Measurements from ENCODE around the gene SPATA46.

GRCh38 chr1:162421258-162422164, 44.9 kb upstream of the SPATA46 start:
- no peak for TF ChIP-seq SUZ12 (IDR thresholded peaks at IDR 0.05)
- no peak for TF ChIP-seq SP1 (IDR thresholded peaks at IDR 0.05)
- no peak for TF ChIP-seq BHLHE40 (IDR thresholded peaks at IDR 0.05; ENCODE audit: borderline replicate concordance)
- TF ChIP-seq FOXA1 (IDR thresholded peaks at IDR 0.05) = no peak
- no peak for TF ChIP-seq LEF1 (IDR thresholded peaks at IDR 0.05; ENCODE audit: borderline replicate concordance)
- no peak for TF ChIP-seq HDGF (IDR thresholded peaks at IDR 0.05; ENCODE audit: borderline replicate concordance)
- no peak for TF ChIP-seq TARDBP (IDR thresholded peaks at IDR 0.05)
